CMK (cell line): ENCODE measurements around the gene ESPN.

ENCODE experiments used
- DNase-seq: peaks from one replicate; pipeline ENCODE4 v3.0.0-alpha.2; 2010; ENCODE audit warnings: low read depth

The ESPN gene

GRCh38 chr1:6409733-6410132, 14.8 kb upstream of the ESPN start:
- DNase-seq = no peak

- no peak for DNase-seq
These were observed 14.2 kb upstream of the ESPN start for GRCh38 chr1:6410248-6410893.

GRCh38 chr1:6412896-6413295, 11.7 kb upstream of the ESPN start:
- no peak for DNase-seq

GRCh38 chr1:6414443-6414844, 10.1 kb upstream of the ESPN start:
- DNase-seq = no peak

- DNase-seq = no peak
These were observed 9.5 kb upstream of the ESPN start for GRCh38 chr1:6414881-6415626.

GRCh38 chr1:6416295-6416656, 8.3 kb upstream of the ESPN start:
- DNase-seq = no peak

GRCh38 chr1:6416906-6417305, 7.7 kb upstream of the ESPN start:
- no peak for DNase-seq

- no peak for DNase-seq
These were observed 6.5 kb upstream of the ESPN start for GRCh38 chr1:6417961-6418667.

- no peak for DNase-seq
These were observed 5.7 kb upstream of the ESPN start for GRCh38 chr1:6418668-6419396.

- DNase-seq = no peak
These were observed 5.2 kb upstream of the ESPN start for GRCh38 chr1:6419397-6419803.

GRCh38 chr1:6419804-6420453, 4.6 kb upstream of the ESPN start, which contains the start of gene HES2:
Gene HES2, minus strand, starts transcription at chr1:6419919. Its CDS starts 99 bp downstream, at chr1:6419820.
- DNase-seq = no peak

GRCh38 chr1:6420454-6421042, 4.0 kb upstream of the ESPN start:
- no peak for DNase-seq

GRCh38 chr1:6421266-6421665, 3.3 kb upstream of the ESPN start:
- no peak for DNase-seq

GRCh38 chr1:6423321-6423999, 1.1 kb upstream of the ESPN start:
- DNase-seq = no peak

- DNase-seq = no peak
These were observed 493 bp upstream of the ESPN start for GRCh38 chr1:6424000-6424565.

GRCh38 chr1:6425658-6426057, 1.1 kb downstream of the ESPN start:
- no peak for DNase-seq

GRCh38 chr1:6426277-6426971, 1.8 kb downstream of the ESPN start:
- DNase-seq = no peak

- no peak for DNase-seq
These were observed 2.4 kb downstream of the ESPN start for GRCh38 chr1:6426972-6427350.

- DNase-seq = no peak
These were observed 3.1 kb downstream of the ESPN start for GRCh38 chr1:6427441-6428390.
